VCaP (cell line): ENCODE results near the gene PGM1.

ENCODE experiments used
- H3K27ac ChIP-seq: fragments of 450-650 bp; 2 replicates; pipeline ENCODE4 v1.5.1; 2017
- CTCF ChIP-seq: fragments of 450-650 bp; conservative IDR thresholded peaks from 2 replicates; pipeline ENCODE4 v1.5.1; 2017; ENCODE audit warnings: mild to moderate bottlenecking, moderate library complexity

PGM1 gene

GRCh38 chr1:63623952-63624351 lies 30.7 kb downstream of the PGM1 start:
- no peak for TF ChIP-seq CTCF
- no peak overlapping the region for H3K27ac ChIP-seq

GRCh38 chr1:63624911-63625310 lies 31.7 kb downstream of the PGM1 start:
- TF ChIP-seq CTCF: no peak
- no peak overlapping the region for H3K27ac ChIP-seq

- H3K27ac ChIP-seq: no peak overlapping the region
- no peak for TF ChIP-seq CTCF
These were observed 33.0 kb downstream of the PGM1 start for GRCh38 chr1:63626222-63626621.

GRCh38 chr1:63628607-63629006 lies 35.4 kb downstream of the PGM1 start:
- no peak for TF ChIP-seq CTCF

DNA sequence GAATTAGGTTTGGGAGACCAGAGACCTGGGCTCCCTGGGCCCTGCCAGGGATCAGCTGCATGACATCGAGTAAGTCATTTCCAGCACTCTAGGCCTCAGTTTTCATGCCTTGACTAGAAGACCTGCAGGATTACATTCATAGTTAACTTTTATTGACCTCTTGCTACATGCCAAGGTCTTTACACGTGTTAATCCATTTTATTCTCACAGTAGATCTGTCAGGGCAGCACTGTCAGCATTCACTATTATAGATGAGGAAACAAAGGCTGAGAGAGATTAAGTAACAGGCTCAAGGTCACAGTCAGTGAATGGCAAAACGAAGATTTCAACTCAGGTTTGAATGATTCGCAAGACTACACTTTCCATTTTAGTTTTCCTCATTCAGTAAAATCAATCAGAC lies 37.0 kb downstream of the PGM1 start:
- TF ChIP-seq CTCF: no peak

More at GRCh38 chr1:63628607-63629006, 35.4 kb downstream of the PGM1 start:
- no peak overlapping the region for H3K27ac ChIP-seq

DNA sequence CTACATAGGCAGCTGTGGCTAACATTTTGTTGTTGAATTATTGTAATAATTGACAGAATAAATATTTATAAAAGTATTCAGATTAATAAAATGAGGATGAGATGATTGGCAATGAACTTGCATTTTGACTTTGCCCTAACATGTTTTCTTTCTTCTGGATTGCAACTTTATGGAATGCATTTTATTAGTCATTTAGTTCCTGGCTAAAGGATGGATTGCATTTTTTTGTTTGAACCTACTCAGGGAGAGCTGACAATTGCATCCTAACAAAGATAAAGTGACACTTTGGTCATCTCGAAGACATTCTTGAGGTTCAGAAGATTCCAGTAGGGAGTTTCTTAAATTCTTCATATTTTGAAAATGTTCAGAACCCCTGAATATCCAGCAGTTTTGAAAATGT lies 37.5 kb downstream of the PGM1 start:
- TF ChIP-seq CTCF: no peak
- no peak overlapping the region for H3K27ac ChIP-seq

More for the DNA sequence above, 37.0 kb downstream of the PGM1 start:
- H3K27ac ChIP-seq: no peak overlapping the region

DNA sequence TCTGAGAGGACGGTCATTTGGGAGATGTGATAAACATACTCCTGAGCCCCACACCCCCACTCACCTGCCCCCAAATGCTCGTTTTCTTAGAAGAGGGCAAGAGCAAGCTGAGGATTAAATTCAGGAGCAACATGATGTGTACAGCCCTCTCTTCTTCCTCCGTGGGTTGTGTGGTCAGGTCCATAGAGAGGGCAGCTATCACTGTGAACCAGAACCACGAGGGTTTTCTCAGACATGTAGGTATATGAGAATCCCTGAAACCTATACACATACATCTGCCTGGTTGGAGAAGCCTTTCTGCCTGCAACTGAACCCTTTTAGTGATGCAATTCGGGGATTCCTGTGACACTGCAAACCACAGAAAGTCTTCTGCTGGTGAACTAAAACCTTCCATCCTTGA lies 38.9 kb downstream of the PGM1 start:
- no peak for TF ChIP-seq CTCF
- no peak overlapping the region for H3K27ac ChIP-seq

- H3K27ac ChIP-seq: no peak overlapping the region
- no peak for TF ChIP-seq CTCF
These were observed 40.1 kb downstream of the PGM1 start for GRCh38 chr1:63633281-63633680.
